DOHH2 (cell line): ENCODE measurements around the gene SGTA.

Experiments
- H3F3A ChIP-seq: fragments of 200-600 bp; sonication (generic), shearing (Covaris generic); 2 replicates; pipeline ENCODE4 v1.6.0; 2016; ENCODE audit warnings: antibody characterized with exemption, mild to moderate bottlenecking; ENCODE audit not compliant: control insufficient read depth, insufficient read depth
- H3K27ac ChIP-seq: fragments of 200-600 bp; sonication (generic); 2 replicates; pipeline ENCODE4 v1.5.1; 2014; ENCODE audit warnings: low read depth, mild to moderate bottlenecking, low read length, moderate library complexity
- H3K27me3 ChIP-seq: fragments of 200-600 bp; sonication (generic); 2 replicates; pipeline ENCODE4 v1.6.1; 2014; ENCODE audit warnings: mild to moderate bottlenecking, low read length, mixed read lengths; ENCODE audit not compliant: control insufficient read depth
- H3K36me3 ChIP-seq: fragments of 200-600 bp; sonication (generic); 2 replicates; pipeline ENCODE4 v1.6.1; 2014; ENCODE audit warnings: mild to moderate bottlenecking, low read length, moderate library complexity, mixed read lengths; ENCODE audit not compliant: control insufficient read depth
- H3K4me1 ChIP-seq: fragments of 200-600 bp; sonication (generic); 2 replicates; pipeline ENCODE4 v1.6.1; 2014; ENCODE audit warnings: mild to moderate bottlenecking, low read length, mixed read lengths; ENCODE audit not compliant: control insufficient read depth
- H3K4me2 ChIP-seq: fragments of 200-600 bp; sonication (generic); 2 replicates; pipeline ENCODE4 v1.6.0; 2014; ENCODE audit warnings: mild to moderate bottlenecking, low read length, moderate library complexity
- H3K4me3 ChIP-seq: fragments of 200-600 bp; sonication (generic); 2 replicates; pipeline ENCODE4 v1.5.1; 2014; ENCODE audit warnings: mild to moderate bottlenecking, low read length, mixed read lengths
- H3K79me2 ChIP-seq: fragments of 200-600 bp; sonication (generic); 2 replicates; pipeline ENCODE4 v1.6.1; 2014; ENCODE audit warnings: mild to moderate bottlenecking, low read length, mixed read lengths; ENCODE audit not compliant: control insufficient read depth
- H3K9me2 ChIP-seq: fragments of 200-600 bp; sonication (generic); replicated peaks from 2 replicates; pipeline ENCODE4 v1.6.1; 2014; ENCODE audit warnings: mild to moderate bottlenecking, low read length, mixed read lengths; ENCODE audit not compliant: control insufficient read depth
- H3K9me3 ChIP-seq: fragments of 200-600 bp; sonication (generic); 2 replicates; pipeline ENCODE4 v1.6.1; 2014; ENCODE audit warnings: antibody characterized with exemption, low read length, mixed read lengths; ENCODE audit not compliant: control insufficient read depth, insufficient read depth
- H4K20me1 ChIP-seq: fragments of 200-600 bp; sonication (generic); 2 replicates; pipeline ENCODE4 v1.6.0; 2014; ENCODE audit warnings: low read depth, mild to moderate bottlenecking, antibody characterized with exemption, low read length, moderate library complexity; ENCODE audit not compliant: control insufficient read depth, insufficient read depth
- EZH2phosphoT487 ChIP-seq: fragments of 200-600 bp; sonication (generic); IDR thresholded peaks from 2 replicates; pipeline ENCODE4 v1.6.1; 2017; ENCODE audit warnings: borderline replicate concordance, mild to moderate bottlenecking, antibody characterized with exemption, low read length, moderate library complexity, mixed read lengths
- TF ChIP-seq, protein P1 (sequence below): fragments of 200-600 bp; sonication (generic); IDR thresholded peaks from one replicate; pipeline ENCODE4 v1.5.1; 2014; ENCODE audit warnings: antibody characterized with exemption, mild to moderate bottlenecking, low read depth, low read length; ENCODE audit not compliant: poor library complexity, severe bottlenecking

The SGTA gene

GRCh38 chr19:2782936-2783780 lies at the start of gene SGTA:
Gene SGTA, minus strand, starts transcription at chr19:2783273. Its CDS starts 14,205 bp downstream, at chr19:2769068.
- H3K79me2 ChIP-seq, result peaks cover 85% of the 10 kb centered on the region
- H3K36me3 ChIP-seq, result peaks cover 68% of the 10 kb centered on the region
- peaks cover 72% of the 10 kb centered on the region for H3K4me1 ChIP-seq
- H4K20me1 ChIP-seq, result peaks cover 28% of the 10 kb centered on the region
- peak within 1 kb of the TSS; percentile 94 for H3K4me3 ChIP-seq
- no peaks in the 10 kb centered on the region for H3K27me3 ChIP-seq
- H3K27ac ChIP-seq, result peak within 1 kb of the TSS; percentile 81
- H3K9me3 ChIP-seq, result no peaks in the 10 kb centered on the region
- no peaks in the 10 kb centered on the region for H3K9me2 ChIP-seq
- H3F3A ChIP-seq, result peaks cover 5% of the 10 kb centered on the region
- TF ChIP-seq, protein P1, sequence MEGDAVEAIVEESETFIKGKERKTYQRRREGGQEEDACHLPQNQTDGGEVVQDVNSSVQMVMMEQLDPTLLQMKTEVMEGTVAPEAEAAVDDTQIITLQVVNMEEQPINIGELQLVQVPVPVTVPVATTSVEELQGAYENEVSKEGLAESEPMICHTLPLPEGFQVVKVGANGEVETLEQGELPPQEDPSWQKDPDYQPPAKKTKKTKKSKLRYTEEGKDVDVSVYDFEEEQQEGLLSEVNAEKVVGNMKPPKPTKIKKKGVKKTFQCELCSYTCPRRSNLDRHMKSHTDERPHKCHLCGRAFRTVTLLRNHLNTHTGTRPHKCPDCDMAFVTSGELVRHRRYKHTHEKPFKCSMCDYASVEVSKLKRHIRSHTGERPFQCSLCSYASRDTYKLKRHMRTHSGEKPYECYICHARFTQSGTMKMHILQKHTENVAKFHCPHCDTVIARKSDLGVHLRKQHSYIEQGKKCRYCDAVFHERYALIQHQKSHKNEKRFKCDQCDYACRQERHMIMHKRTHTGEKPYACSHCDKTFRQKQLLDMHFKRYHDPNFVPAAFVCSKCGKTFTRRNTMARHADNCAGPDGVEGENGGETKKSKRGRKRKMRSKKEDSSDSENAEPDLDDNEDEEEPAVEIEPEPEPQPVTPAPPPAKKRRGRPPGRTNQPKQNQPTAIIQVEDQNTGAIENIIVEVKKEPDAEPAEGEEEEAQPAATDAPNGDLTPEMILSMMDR, result peak; percentile 44
- TF ChIP-seq EZH2phosphoT487, result no peak
- H3K4me2 ChIP-seq, result peak within 1 kb of the TSS; percentile 93

- H3K4me2 ChIP-seq, result no peak overlapping the region
- no peaks in the 10 kb centered on the region for H3F3A ChIP-seq
- peaks cover 8% of the 10 kb centered on the region; the same call in 1 of the 2 replicates for H3K9me3 ChIP-seq
- H3K27me3 ChIP-seq, result no peaks in the 10 kb centered on the region
- H3K36me3 ChIP-seq, result no peaks in the 10 kb centered on the region
- H3K9me2 ChIP-seq, result no peaks in the 10 kb centered on the region
- no peaks in the 10 kb centered on the region; the same call in 1 of the 2 replicates for H3K4me1 ChIP-seq
- no peak overlapping the region for H3K4me3 ChIP-seq
- no peak overlapping the region for H3K27ac ChIP-seq
- TF ChIP-seq, protein P1, result no peak
- no peak for TF ChIP-seq EZH2phosphoT487
- H3K79me2 ChIP-seq, result no peaks in the 10 kb centered on the region
- H4K20me1 ChIP-seq, result no peaks in the 10 kb centered on the region
Observed at GRCh38 chr19:2827840-2828489, 44.9 kb upstream of the SGTA start.

- H3K79me2 ChIP-seq, result no peaks in the 10 kb centered on the region
- no peak overlapping the region for H3K4me3 ChIP-seq
- TF ChIP-seq, protein P1, result no peak
- no peak for TF ChIP-seq EZH2phosphoT487
- no peaks in the 10 kb centered on the region; the same call in 1 of the 2 replicates for H3K4me1 ChIP-seq
- no peaks in the 10 kb centered on the region for H3K9me2 ChIP-seq
- no peaks in the 10 kb centered on the region for H3K9me3 ChIP-seq
- H3K27me3 ChIP-seq, result no peaks in the 10 kb centered on the region
- no peaks in the 10 kb centered on the region for H4K20me1 ChIP-seq
- H3K27ac ChIP-seq, result no peak overlapping the region
- no peaks in the 10 kb centered on the region for H3F3A ChIP-seq
- H3K36me3 ChIP-seq, result no peaks in the 10 kb centered on the region
- no peak overlapping the region for H3K4me2 ChIP-seq
Observed at GRCh38 chr19:2827022-2827421, 43.9 kb upstream of the SGTA start.
